ENCODE results near the gene S100A9. TPM values are rescaled to one million over a fixed set of nuclear protein-coding genes. Genes with fewer than 3 reads are reported as not detected.
"Not testable (repeated sequence)": the region's sequence is repeated elsewhere in the genome, so short reads cannot be mapped to it uniquely, and the experiment has no call there.

S100A9 gene
- total RNA-seq, 2 donors from 2014 or later: not detected

DNA sequence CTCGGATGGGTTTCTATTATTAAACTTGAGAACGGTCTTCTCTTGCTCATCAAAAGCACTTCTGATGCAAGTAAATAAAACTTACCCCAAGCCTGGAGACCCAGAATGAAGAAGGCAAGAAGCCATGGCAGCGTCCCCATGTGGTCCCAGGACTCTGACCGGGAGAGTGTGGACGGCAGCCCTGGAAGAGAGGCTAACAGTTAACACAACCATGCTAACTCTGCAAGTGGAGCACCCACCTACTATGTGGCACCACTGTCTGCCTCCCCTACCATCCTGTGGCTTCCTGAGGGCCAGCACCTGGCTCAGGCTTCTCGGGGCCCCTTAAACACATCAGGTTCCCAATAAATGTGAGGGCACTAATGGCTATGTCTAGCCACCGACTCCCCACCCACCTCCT, 47.1 kb upstream of the S100A9 start:
- no peaks in the 10 kb centered on the region for H3K36me3 Mint-ChIP-seq (ENCODE audit: low read depth)
- no peaks in the 10 kb centered on the region for H3K27me3 Mint-ChIP-seq (ENCODE audit: insufficient read depth)
- H3K4me1 Mint-ChIP-seq: peaks cover 2% of the 10 kb centered on the region
- TF ChIP-seq, protein P1, sequence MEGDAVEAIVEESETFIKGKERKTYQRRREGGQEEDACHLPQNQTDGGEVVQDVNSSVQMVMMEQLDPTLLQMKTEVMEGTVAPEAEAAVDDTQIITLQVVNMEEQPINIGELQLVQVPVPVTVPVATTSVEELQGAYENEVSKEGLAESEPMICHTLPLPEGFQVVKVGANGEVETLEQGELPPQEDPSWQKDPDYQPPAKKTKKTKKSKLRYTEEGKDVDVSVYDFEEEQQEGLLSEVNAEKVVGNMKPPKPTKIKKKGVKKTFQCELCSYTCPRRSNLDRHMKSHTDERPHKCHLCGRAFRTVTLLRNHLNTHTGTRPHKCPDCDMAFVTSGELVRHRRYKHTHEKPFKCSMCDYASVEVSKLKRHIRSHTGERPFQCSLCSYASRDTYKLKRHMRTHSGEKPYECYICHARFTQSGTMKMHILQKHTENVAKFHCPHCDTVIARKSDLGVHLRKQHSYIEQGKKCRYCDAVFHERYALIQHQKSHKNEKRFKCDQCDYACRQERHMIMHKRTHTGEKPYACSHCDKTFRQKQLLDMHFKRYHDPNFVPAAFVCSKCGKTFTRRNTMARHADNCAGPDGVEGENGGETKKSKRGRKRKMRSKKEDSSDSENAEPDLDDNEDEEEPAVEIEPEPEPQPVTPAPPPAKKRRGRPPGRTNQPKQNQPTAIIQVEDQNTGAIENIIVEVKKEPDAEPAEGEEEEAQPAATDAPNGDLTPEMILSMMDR (conservative IDR thresholded peaks at IDR 0.05): no peak
- no peak overlapping the region for H3K4me3 ChIP-seq (ENCODE audit: low read length)
- no peak overlapping the region for H3K27ac Mint-ChIP-seq
- H3K27ac ChIP-seq (ENCODE audit: low read depth, low read length): no peak overlapping the region
- no peak overlapping the region for H3K9ac ChIP-seq (ENCODE audit: extremely low read depth, low read length, poor library complexity, severe bottlenecking)
- H3K9me3 ChIP-seq (ENCODE audit: control insufficient read depth, low read length): no peaks in the 10 kb centered on the region
- no peaks in the 10 kb centered on the region for H3K27me3 ChIP-seq (ENCODE audit: control insufficient read depth, insufficient read depth, low read length, poor library complexity, severe bottlenecking)
- no peak overlapping the region for H3K4me3 Mint-ChIP-seq
- DNase-seq: peak; percentile 17
- WGBS, 2 experiments (ENCODE audit: insufficient coverage in 1 of 2, insufficient read length in 1 of 2): 68 to 75% methylated on average over 4 to 7 of the region's 7 CpGs
- peaks cover 7% of the 10 kb centered on the region for H3K9me3 Mint-ChIP-seq
- peaks cover 5% of the 10 kb centered on the region for H3K4me1 ChIP-seq (ENCODE audit: control insufficient read depth, insufficient read depth, low read length)
- no peaks in the 10 kb centered on the region for H3K36me3 ChIP-seq (ENCODE audit: control insufficient read depth, insufficient read depth, low read length)

DNA sequence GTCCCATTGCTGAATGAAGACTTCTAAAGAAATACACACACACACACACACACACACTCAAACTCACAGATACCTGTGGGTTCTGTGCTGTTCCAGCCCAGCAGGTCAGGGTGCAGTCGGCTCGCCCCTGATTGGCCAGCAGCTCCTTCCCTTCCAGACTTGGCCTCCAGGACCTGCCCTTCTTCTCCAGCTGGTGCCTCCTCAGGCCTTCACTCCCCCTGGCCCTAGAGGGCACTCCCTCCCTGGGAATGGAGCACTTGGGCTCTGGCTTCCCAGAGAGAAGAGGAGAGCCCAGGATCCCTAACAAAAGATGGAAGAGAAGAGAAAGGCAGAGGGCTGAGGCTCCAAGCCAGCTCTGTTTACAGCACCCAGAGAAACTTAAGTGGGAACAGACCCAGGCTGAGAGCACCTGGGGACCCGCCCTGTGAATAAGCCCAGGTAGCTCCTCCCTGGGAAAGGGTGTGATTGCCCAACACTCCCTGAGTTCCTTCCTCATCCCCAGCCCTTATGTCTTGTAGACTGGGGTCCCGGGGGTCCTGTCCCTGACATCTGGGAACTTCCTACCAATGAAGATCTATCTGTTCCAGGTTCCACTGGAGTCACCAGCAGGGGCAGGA, 45.0 kb upstream of the S100A9 start, which contains the start of gene PGLYRP3:
Gene PGLYRP3, minus strand, starts transcription at position 383 of the 617 bp plus-strand sequence. CDS start 2,287 bp downstream, outside the sequence.
- no peaks in the 10 kb centered on the region for H3K36me3 Mint-ChIP-seq (ENCODE audit: low read depth)

DNA sequence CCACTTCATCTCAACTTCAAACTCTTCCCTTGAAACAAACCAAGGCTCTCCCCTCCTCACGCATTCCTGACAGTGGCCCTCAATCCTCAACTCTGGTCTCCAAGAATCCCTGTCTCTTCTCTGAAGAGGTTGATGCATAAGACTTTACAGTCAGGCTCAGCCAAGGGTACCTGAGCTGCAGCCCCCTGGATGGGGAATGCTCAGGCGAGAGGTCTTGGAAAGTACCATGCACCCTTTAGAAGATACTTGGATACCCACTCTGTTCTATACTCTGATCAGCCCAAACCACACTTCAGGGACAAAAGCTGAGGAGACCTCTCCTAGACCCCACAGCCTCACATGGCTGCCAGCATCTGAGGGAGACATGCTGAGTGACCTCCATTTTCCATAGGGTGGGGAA, 44.4 kb upstream of the S100A9 start:
- no peaks in the 10 kb centered on the region for H3K36me3 Mint-ChIP-seq (ENCODE audit: low read depth)
- TF ChIP-seq, protein P1 (conservative IDR thresholded peaks at IDR 0.05): no peak
- H3K4me3 ChIP-seq (ENCODE audit: low read length): no peak overlapping the region
- peak; percentile 11 for DNase-seq
- peaks cover 16% of the 10 kb centered on the region for H3K27me3 Mint-ChIP-seq (ENCODE audit: insufficient read depth)
- no peaks in the 10 kb centered on the region for H3K27me3 ChIP-seq (ENCODE audit: control insufficient read depth, insufficient read depth, low read length, poor library complexity, severe bottlenecking)
- H3K36me3 ChIP-seq (ENCODE audit: control insufficient read depth, insufficient read depth, low read length): no peaks in the 10 kb centered on the region
- no peaks in the 10 kb centered on the region for H3K9me3 ChIP-seq (ENCODE audit: control insufficient read depth, low read length)
- peaks cover 5% of the 10 kb centered on the region for H3K4me1 ChIP-seq (ENCODE audit: control insufficient read depth, insufficient read depth, low read length)
- 91% methylated on average over 2 of the region's 2 CpGs; no CpG with 5 or more reads in 1 of the 2 experiments for WGBS, 2 experiments (ENCODE audit: insufficient coverage in 1 of 2, insufficient read length in 1 of 2)
- H3K27ac Mint-ChIP-seq: no peak overlapping the region
- peaks cover 2% of the 10 kb centered on the region for H3K4me1 Mint-ChIP-seq
- H3K27ac ChIP-seq (ENCODE audit: low read depth, low read length): no peak overlapping the region
- peaks cover 12% of the 10 kb centered on the region for H3K9me3 Mint-ChIP-seq
- H3K9ac ChIP-seq (ENCODE audit: extremely low read depth, low read length, poor library complexity, severe bottlenecking): no peak overlapping the region
- H3K4me3 Mint-ChIP-seq: no peak overlapping the region

More for the DNA sequence above, 45.0 kb upstream of the S100A9 start, which contains the start of gene PGLYRP3:
- Mint-ChIP-seq H3K27me3 (ENCODE audit: insufficient read depth) (peaks cover 11% of the 10 kb centered on the region), H3K4me3 (no peak within 1 kb of the TSS), H3K9me3 (peaks cover 12% of the 10 kb centered on the region), H3K4me1 (peaks cover 2% of the 10 kb centered on the region), H3K27ac (no peak within 1 kb of the TSS)
- Histone ChIP-seq H3K27ac (ENCODE audit: low read depth, low read length) (no peak within 1 kb of the TSS), H3K4me1 (ENCODE audit: control insufficient read depth, insufficient read depth, low read length) (peaks cover 5% of the 10 kb centered on the region), H3K9me3 (ENCODE audit: control insufficient read depth, low read length) (no peaks in the 10 kb centered on the region), H3K9ac (ENCODE audit: extremely low read depth, low read length, poor library complexity, severe bottlenecking) (no peak within 1 kb of the TSS), H3K27me3 (ENCODE audit: control insufficient read depth, insufficient read depth, low read length, poor library complexity, severe bottlenecking) (no peaks in the 10 kb centered on the region), H3K4me3 (ENCODE audit: low read length) (no peak within 1 kb of the TSS), H3K36me3 (ENCODE audit: control insufficient read depth, insufficient read depth, low read length) (no peaks in the 10 kb centered on the region)
- WGBS, 2 experiments (ENCODE audit: insufficient coverage in 1 of 2, insufficient read length in 1 of 2): 83% methylated on average over 4 of the region's 4 CpGs; no CpG with 5 or more reads in 1 of the 2 experiments
- peak; percentile 76 for DNase-seq
- TF ChIP-seq, protein P1 (conservative IDR thresholded peaks at IDR 0.05): peak; percentile 55

DNA sequence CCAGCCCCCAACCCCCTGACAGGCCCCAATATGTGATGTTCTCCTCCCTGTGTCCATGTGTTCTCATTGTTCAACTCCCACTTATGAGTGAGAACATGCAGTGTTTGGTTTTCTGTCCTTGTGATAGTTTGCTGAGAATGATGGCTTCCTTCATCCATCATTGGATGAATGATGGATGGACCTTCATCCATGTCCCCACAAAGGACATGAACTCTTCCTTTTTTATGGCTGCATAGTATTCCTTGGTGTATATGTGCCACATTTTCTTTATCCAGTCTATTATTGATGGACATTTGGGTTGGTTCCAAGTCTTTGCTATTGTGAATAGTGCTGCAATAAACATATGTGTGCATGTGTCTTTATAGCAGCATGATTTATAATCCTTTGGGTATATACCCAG, 43.3 kb upstream of the S100A9 start:
- H3K27ac Mint-ChIP-seq: not testable (repeated sequence)

DNA sequence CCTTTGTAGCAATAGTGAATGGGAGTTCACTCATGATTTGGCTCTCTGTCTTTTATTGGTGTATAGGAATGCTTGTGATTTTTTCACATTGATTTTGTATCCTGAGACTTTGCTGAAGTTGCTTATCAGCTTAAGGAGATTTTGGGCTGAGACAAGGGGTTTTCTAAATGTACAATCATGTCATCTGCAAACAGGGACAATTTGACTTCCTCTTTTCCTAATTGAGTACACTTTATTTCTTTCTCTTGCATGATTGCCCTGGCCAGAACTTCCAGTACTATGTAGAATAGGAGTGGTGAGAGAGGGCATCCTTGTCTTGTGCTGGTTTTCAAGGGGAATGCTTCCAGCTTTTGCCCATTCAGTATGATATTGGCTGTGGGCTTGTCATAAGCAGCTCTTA, 41.6 kb upstream of the S100A9 start:
- H3K9me3 ChIP-seq (ENCODE audit: control insufficient read depth, low read length); H3K9ac ChIP-seq (ENCODE audit: extremely low read depth, low read length, poor library complexity, severe bottlenecking); H3K27me3 ChIP-seq (ENCODE audit: control insufficient read depth, insufficient read depth, low read length, poor library complexity, severe bottlenecking); H3K4me3 ChIP-seq (ENCODE audit: low read length); H3K27ac Mint-ChIP-seq; H3K4me1 ChIP-seq (ENCODE audit: control insufficient read depth, insufficient read depth, low read length); H3K36me3 ChIP-seq (ENCODE audit: control insufficient read depth, insufficient read depth, low read length); DNase-seq; H3K36me3 Mint-ChIP-seq (ENCODE audit: low read depth); H3K27ac ChIP-seq (ENCODE audit: low read depth, low read length); H3K4me3 Mint-ChIP-seq; H3K4me1 Mint-ChIP-seq: not testable (repeated sequence)
- peaks cover 22% of the 10 kb centered on the region for H3K27me3 Mint-ChIP-seq (ENCODE audit: insufficient read depth)
- peaks cover 12% of the 10 kb centered on the region for H3K9me3 Mint-ChIP-seq

More for the DNA sequence above, 43.3 kb upstream of the S100A9 start:
- not testable (repeated sequence) for H3K36me3 Mint-ChIP-seq (ENCODE audit: low read depth); H3K27me3 ChIP-seq (ENCODE audit: control insufficient read depth, insufficient read depth, low read length, poor library complexity, severe bottlenecking); H3K4me1 ChIP-seq (ENCODE audit: control insufficient read depth, insufficient read depth, low read length); H3K4me3 ChIP-seq (ENCODE audit: low read length); H3K4me3 Mint-ChIP-seq; H3K9ac ChIP-seq (ENCODE audit: extremely low read depth, low read length, poor library complexity, severe bottlenecking); H3K4me1 Mint-ChIP-seq; H3K9me3 ChIP-seq (ENCODE audit: control insufficient read depth, low read length); H3K36me3 ChIP-seq (ENCODE audit: control insufficient read depth, insufficient read depth, low read length); DNase-seq; H3K27ac ChIP-seq (ENCODE audit: low read depth, low read length)
- H3K27me3 Mint-ChIP-seq (ENCODE audit: insufficient read depth): peaks cover 20% of the 10 kb centered on the region
- H3K9me3 Mint-ChIP-seq: peaks cover 12% of the 10 kb centered on the region

Data from endodermal cell (in vitro differentiated cells).